ENCODE data around the gene IL12RB2.

- TF ChIP-seq POLR2A (IDR thresholded peaks at IDR 0.05; ENCODE audit: low read depth, low read length): no peak
- no peak for TF ChIP-seq POLR2AphosphoS5 (IDR thresholded peaks at IDR 0.05; ENCODE audit: low read depth, low read length)
- no peak for TF ChIP-seq TAF1 (IDR thresholded peaks at IDR 0.05; ENCODE audit: low read depth, low read length)
- TF ChIP-seq SPI1 (IDR thresholded peaks at IDR 0.05; ENCODE audit: low read depth, low read length): no peak
- TF ChIP-seq POU2F2 (IDR thresholded peaks at IDR 0.05; ENCODE audit: low read depth, low read length): no peak
- TF ChIP-seq PAX5 (IDR thresholded peaks at IDR 0.05; ENCODE audit: insufficient read depth, low read length, severe bottlenecking): no peak
Observed at GRCh38 chr1:67304023-67304422, 3.6 kb upstream of the IL12RB2 start.

All from GM12891 (cell line).